T47D (cell line): ENCODE results near the gene CCDC3.

Source experiments
- DNase-seq, 2 experiments: peaks; one replicate each; pipeline versions ENCODE4 v3.0.0 to v3.0.0-alpha.2; 2011 to 2012; ENCODE audit warnings: low read depth in 1 of 2, low spot score in 1 of 2
- JUND ChIP-seq: IDR thresholded peaks from 2 replicates; pipeline ENCODE4 v1.6.1; 2012; ENCODE audit warnings: low read depth
- in situ Hi-C: cut with HindIII; loops from 2 replicates; pipeline ENCODE4 v1.10.0; 2016; ENCODE audit warnings: low sequenced_read_pairs, low pct_unique_long_range_greater_than_20kb

Gene CCDC3

DNA sequence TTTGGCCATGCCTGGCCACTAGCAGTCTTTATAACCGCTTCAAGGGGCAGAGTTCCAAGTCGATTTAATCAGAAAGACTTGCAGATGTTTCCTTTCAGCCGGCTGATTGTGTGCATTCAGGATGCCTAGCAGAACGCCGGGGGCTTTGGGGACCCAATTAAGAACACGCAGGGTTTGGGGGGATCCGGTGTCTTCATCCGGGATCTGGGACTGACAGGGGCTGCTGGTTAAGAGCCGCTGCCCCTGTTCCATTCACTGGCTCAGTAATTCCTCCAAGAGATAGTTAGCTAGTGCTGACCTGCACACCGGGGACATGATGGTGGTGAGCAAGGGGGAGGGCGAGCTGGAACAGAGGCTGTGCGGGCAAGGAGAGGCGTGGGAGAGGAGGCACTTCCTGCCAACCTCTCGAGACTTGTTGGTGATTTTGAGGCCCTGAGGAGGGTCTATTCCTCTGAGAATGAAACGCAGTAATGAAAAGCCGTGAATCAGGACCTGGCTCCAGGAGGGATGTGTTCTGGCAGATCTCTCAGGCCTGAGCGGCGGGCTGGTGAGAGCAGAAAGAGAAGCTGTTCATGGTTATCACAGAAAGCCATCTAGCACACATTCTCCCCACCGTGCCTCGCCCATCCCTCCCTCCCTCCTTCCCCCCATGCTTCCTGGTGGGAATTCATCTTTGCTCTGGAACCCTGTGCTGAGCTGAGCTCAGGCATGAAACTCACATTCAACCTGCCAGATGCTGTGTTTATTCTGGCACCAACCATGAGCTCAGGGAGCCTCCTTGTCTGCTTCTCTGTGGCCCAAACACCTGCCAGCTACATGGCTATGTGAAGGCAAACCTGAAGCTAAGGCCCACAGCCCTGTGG is 152.0 kb downstream of the CCDC3 start:
- in situ Hi-C loops, result no loop called here
- DNase-seq, result peak in 1 of 2 experiments; percentile 32
- TF ChIP-seq JUND, result no peak

- TF ChIP-seq JUND, result no peak
- in situ Hi-C loops, result no loop called here
- DNase-seq, result no peak
Measured at GRCh38 chr10:12848439-12849173, 152.9 kb downstream of the CCDC3 start.

DNA sequence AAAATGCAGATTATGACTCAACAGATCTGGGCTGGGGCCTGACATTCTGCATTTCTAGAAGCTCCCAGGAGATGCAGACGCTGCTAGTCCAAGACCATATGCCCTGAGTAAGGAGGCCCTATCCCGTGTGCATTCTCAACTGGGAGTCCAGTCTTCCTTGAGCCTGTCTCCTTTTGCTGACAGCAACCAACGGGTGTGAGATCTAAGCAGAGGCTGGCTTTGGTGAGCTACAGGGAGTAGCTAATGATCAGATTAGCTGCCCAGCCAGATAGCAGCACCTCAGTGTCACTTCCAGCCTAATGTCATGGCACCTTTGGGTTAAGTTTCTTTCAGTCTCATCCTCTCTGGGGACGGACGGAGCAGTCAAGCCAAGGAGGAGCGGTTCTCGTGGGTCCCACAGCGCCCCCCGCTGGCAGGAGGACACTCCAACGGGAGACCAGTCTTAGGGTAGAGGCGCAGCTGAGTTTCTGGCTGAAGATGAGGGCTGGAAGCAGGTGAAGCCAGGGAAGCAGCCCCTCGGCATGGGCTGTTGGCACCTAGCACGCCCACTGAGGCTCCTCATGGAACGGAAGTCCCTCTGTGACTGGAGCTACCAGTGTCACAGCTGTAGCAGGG is 154.0 kb downstream of the CCDC3 start:
- in situ Hi-C loops, result no loop called here
- TF ChIP-seq JUND, result no peak
- DNase-seq, result peak in 1 of 2 experiments; percentile 49

DNA sequence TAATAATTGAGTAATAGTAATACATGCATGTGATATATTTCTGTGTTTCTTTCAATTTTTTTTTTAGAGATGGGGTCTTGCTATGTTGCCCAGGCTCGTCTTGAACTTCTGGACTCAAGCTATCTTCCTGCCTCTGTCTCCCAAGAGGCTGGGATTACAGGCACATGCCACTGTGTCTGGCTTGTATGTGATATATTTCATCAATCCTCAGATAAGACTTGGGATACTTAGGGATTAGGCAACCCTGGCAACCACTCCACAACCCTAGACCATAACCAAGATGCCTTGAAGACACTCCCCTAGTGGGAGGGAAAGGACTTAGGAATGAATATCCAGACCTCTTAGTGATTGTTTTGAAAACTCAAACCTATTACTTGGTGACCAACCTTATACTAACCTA is 154.8 kb downstream of the CCDC3 start:
- DNase-seq, result no peak
- TF ChIP-seq JUND, result no peak
- in situ Hi-C loops, result no loop called here
